ENCODE measurements around the gene CPXCR1. TPM values are rescaled to one million over a fixed set of nuclear protein-coding genes. Genes with fewer than 3 reads are reported as not detected.

Gene CPXCR1
- not detected in 2 replicates for total RNA-seq

DNA sequence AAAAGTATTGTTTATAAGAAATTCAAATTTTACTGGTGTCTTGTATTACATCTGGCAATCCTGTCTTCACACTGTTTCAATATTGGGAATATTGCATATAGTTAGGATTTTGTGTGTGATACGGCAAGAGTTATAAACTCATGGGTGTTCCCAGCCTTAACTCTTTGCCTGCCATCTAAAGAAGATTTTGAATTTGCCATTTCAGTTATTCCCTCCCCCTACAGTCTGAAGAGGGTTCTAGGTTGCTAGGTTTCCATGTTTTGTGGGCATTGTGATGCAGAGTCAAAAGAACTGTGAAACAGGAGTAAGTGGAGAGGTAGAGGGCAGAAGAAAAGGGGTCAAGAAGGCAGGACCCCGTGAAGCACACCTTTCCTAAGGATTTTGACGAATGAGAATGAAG is at the start of gene CPXCR1:
TSS of gene CPXCR1 (plus strand) at position 301 of the 400 bp plus-strand sequence. CDS start 6,190 bp downstream, outside the sequence.

Measured in cardiac ventricle fibroblast (primary cell).